Inflammatory macrophage treated with lipopolysaccharide for 1 hour (primary cell): ENCODE data around the gene COL13A1.

ENCODE experiments used
- DNase-seq, 2 donors: peaks; one replicate each; pipeline ENCODE4 v3.0.0-alpha.2; 2020 to 2022

COL13A1 gene

DNA sequence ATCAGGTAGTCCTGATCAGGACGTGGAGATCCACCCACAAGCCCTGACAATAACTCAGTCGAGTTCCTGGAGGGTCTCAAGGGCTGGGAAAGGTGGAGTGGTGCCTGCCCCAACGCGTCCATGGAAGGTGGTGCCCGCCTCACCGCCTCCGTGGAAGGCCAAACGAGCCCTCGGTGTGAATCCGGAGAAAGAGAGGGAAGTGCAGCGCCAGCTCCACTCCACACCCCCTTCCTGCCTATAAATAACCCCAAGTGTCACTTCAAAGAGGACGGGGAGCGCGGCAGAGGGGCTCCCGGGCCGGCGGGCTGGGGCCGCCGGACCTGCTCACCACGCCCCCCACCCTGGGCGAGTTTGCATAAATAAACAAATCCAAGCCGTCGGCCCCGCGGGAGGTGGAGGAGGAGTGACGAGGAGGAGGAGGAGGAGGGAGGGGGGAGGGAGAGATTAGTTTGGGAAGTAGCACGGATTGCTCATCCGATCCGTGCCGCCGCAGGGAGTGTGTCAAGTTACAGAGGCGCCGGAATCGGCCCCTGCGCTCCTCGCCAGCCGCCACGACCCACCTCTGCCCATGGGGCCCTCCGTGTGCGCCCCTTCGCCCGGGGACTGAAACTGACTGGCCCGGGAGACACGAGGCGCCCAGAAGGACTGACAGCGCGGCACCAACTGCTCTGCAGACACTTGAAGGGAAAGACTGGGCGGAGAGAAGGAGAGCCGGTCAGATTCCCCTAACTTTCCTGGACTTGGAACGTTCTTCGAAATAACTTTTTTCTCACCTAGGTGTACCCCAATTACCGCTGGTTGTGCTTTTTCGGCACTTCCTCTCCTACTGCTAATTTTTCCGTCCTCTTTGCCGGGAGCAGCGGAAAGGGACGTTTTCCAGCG, at the start of gene COL13A1:
TSS of gene COL13A1 (plus strand) at position 473 of the 882 bp plus-strand sequence. CDS start 518 bp downstream, outside the sequence.
- peak; percentile 22 to 37 for DNase-seq

DNA sequence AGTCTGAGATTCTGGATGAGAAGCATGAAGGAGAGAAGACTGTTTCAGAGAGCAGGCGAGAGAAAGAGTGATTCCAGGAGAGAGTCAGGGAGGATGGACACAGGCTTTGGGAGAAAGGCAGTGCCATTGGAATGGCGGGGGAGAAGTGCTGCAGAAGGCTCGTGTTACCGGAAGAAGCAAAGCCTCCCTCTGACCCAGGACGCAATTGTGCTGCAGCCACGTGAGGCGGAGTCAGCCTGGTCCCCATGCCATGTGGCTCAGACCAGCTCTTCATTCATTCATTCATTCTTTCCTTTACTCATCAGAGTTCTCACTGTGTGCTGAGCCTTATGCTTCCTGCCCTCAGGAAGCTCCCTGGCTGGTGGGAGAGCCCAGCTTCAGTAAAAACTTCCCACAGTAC, 49.2 kb upstream of the COL13A1 start:
- DNase-seq: no peak

DNA sequence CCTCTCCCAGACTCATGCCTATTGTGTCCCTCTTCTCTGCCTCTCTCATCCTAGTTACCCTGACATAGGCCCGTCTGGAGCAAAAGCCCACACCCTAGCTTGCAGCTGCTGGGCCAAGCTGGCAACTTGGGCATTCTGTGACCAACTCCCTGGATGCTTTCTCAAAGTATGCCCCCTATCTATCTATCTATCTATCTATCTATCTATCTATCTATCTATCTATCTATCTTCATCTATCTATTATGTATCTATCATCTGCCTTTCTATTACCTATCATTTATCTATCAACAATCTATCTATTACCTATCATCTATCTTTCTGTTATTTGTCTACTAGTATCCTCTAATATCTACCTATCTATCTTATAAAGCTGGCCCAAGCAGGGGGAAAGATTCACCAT, 45.4 kb upstream of the COL13A1 start:
- no peak for DNase-seq

DNA sequence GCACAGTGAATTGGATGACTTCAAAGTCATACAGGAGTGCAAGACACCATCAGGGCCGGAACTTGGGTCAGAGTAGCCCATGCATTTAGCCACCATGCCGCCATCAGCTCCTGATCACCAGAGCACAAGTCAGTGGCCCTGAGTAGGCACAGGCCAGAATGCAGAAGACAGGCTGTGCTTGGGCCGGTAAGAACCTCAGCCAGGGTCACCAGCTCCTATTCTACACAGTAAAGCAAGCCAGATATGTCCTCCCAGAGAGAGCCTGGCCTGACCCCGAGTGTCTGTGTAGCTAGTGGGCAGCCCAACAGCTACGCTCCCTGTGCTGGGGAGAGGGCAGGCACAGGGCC, 44.5 kb upstream of the COL13A1 start:
- DNase-seq: no peak

DNA sequence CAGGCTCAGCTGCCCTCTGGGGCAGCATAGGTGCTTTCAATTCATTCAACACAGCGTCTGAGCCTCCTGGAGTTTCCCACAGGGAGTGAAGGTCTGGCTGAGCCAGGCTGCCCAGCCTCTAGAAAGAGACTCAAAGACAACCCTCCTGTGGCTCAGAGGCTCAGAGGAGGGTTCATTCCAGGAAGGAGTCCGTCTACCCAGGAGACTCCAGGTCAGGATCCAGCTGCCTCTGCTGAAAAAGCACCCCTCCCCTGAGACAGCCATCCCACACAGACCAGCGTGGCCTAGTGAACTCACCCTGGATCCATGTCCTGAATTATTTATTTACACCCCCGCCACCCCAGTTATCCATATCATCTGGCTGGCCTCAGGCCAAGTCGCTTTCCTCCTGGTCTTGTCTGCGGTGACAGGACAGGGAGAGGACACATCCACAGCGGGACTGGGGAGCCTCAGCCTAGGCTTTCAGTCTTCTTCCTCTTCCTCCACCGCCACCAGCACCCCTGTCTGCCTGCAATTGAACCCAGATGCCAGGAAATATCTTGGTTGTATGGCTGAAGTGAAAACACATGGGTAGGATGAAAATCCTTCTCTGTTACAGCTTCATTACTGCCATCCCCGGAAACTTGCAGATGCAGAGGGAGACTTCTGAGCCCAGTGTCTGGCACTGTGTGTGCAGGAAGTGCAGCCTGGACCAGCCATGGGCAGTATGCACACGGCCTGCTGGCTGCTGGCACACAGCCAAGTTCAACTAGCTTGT, 44.0 kb upstream of the COL13A1 start:
- no peak for DNase-seq

GRCh38 chr10:69758310-69758728, 43.4 kb upstream of the COL13A1 start:
- no peak for DNase-seq

DNA sequence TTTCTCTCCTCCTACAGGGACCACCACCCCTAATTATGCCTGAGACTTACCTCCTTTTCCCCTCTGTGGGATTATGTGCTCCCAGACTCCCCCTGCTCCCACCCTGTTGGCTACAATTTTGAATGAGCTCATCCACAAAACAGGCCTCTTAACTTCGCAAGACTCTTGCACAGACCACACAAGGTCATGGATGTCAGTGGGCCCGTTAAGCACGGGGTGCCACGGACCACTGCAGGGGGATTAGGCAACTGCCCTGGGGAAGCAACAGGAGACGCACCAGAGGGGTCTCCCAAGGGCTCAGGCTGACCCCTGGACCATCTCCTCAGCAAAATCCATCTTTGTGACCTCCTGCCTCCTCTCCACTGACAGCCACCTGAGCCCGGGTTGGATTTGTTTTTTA, 42.1 kb upstream of the COL13A1 start:
- DNase-seq: no peak

GRCh38 chr10:69760072-69760471, 41.6 kb upstream of the COL13A1 start:
- DNase-seq: no peak

DNA sequence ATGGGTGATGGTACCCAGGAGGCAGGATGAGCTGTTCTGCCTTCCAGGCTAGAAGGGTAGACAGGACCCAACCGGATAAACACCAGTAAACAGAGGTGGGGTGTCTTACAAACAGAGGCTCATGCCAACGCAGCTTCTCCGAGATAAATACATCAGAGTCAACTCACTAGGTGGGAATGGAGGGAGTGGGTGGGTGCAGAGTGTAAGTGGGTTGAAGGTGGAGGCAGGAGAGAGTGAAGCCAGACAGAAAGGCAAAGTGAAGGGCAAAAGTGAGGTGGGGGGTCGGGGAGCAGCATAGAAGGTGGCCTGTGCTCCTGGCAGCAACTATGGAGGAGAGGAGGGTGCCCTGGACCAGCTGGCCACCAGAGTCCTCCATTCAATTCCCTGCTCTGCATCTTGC, 40.4 kb upstream of the COL13A1 start:
- no peak for DNase-seq

GRCh38 chr10:69766161-69766910, 35.4 kb upstream of the COL13A1 start:
- DNase-seq: no peak

- no peak for DNase-seq
These were observed 33.9 kb upstream of the COL13A1 start for GRCh38 chr10:69767793-69768192.

- DNase-seq: no peak
These were observed 33.3 kb upstream of the COL13A1 start for GRCh38 chr10:69768386-69768785.

DNA sequence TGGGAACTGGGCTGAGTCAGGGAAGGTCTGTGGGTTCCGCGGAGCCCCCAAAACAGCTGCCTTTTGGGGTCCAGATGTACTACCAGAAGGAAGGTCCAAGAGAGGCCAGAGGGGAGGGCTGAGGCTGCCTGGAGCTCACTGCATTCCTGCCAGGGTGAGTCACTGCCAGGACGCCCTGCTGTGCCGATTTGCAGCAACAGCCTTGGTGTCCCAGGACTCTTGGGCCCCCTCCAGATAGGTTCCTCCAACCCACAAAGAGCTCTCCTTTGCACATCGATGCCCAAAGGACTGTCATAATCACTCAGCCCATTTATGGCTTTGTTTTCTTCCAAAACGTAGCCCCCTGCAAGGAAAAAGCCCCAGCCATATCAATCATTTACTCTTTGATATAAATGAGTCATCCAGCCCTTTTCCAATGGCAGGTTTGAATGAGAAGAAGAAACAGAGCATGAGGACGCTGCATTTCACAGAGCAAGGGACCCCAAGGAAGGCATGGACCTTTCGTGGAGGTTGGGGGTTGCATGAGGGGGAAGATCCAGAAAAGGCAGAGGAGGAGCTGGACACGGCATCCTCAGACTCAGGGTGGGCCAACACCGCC, 32.2 kb upstream of the COL13A1 start:
- DNase-seq: no peak

DNA sequence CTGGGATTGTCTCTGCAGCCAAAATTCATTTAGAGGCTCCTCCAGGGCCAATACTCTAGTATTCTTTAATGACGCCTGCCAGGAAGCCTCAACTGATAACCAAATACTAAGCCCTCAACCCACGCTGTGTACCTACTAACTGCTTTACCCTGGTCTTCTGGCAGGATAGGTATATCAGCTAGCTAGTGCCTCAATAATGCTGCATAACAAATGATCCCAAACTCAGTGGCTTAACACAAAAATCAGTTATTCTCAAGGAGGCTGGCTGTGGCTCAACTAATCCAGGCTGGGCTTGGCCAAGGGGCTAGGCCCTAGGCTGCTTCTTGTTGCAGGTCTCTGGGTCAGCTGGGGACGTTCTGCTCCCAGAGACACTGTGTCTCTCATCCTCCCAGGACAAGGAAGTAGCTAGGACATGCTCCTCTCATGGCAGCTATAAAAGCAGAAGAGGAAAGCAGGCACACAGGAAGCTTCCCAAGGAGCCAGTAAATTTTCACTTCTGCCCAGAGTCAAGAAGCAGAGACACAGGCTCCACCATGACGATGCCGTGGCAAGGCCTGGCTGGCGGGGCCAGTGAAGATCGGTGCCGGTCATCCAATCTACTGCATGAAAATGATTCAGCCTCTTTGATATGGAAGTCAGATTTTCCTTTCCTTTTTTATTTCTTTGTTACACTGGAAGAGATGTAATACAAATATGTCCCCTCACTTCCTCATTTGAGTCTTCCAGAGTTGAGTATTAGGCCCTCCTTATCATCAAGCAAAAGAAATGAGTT, 28.6 kb upstream of the COL13A1 start:
- DNase-seq: peak in 1 of 2 donors; percentile 5

GRCh38 chr10:69774596-69774995, 27.1 kb upstream of the COL13A1 start:
- no peak for DNase-seq

GRCh38 chr10:69780077-69780476, 21.6 kb upstream of the COL13A1 start:
- no peak for DNase-seq

- DNase-seq: no peak
These were observed 20.1 kb upstream of the COL13A1 start for GRCh38 chr10:69781576-69781975.

DNA sequence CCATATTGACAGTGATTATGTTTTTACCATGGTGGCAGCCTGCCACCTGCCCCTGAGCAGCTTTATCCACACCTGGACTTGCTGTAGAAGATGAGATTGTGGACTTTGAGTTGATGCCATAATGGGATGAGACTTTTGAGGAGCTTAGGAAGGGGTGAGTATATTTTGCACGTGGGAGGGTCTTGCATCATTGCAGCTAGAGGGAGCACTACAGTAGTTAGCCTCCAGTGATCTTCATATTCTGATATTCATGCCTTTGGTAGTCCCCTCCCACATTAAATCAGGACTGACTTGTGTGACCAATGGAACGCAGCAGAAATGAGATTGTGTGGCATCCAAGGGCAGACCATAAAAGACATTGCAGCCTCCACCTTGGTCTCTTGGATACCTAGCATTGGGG, 18.2 kb upstream of the COL13A1 start:
- no peak for DNase-seq

GRCh38 chr10:69786791-69787190, 14.9 kb upstream of the COL13A1 start:
- DNase-seq: peak in 1 of 2 donors; percentile 23

DNA sequence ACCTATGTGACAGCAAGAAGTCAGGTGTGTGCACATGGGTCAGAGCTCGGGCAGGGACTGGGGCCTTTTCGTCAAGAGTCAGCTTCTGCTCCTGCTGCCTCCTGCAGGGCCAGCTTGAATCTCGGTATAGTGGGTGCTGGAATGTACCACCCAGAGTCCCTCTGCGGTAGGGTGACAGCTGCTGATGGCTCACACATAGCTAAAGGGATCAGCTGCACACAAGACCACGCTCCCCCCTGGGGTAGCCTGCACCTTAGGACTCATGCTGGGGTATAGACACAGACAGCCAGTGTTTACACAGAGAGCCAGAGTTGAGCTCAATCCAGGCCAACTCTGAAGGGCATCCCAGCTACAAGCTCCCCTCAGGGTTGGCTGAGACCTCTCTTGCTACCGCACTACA, 14.0 kb upstream of the COL13A1 start:
- DNase-seq: no peak

DNA sequence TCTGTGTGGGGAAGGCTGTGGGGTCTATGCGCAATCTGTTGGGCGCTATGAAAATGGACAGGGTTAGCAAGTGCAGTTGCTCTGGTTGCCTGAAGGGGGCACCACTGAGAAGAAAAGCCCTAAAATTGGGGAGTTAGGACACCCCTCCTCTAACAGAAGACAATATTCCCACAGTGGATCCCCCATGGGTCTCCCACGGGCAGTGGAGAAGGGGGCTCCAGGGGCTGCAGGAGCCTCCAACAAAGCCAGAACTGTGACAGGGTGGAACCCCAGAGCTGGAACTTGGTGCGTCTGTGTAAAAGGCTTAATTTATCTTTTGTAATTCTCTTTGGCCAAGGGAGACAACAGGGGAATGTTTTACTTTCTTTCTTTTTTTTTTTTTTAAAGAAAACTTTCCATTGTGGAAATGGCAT, 12.5 kb upstream of the COL13A1 start:
- peak in 1 of 2 donors; percentile 32 for DNase-seq

DNA sequence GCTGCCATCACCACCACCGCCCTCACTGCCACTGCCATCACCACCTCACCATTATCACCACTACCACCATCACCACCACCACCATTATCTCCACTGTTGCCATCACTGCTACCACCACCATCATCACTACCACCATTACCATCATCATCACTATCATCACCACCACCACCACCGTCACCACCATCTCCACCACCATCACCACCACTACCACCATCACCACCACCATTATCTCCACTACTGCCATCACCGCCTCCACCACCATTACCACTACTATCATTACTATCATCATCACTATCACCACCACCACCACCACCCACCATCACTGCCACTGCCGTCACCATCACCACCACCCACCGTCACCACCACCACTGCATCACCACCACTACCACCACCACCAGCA, 9.9 kb upstream of the COL13A1 start:
- no peak for DNase-seq
